ENCODE results near the gene PLPP2. TPM values are rescaled to one million over a fixed set of nuclear protein-coding genes. Genes with fewer than 3 reads are reported as not detected.

The PLPP2 gene
- total RNA-seq, 1 donor from 2014 or later, result 5.7 TPM

- H3K36me3 ChIP-seq, result no peaks in the 10 kb centered on the region
- no peaks in the 10 kb centered on the region for H3K9me3 ChIP-seq
- intact Hi-C loops (cut with DNase I), result no loop called here
- no peaks in the 10 kb centered on the region for H3K4me1 ChIP-seq
- DNase-seq, result no peak
- no peaks in the 10 kb centered on the region for H3K27me3 ChIP-seq
- TF ChIP-seq CTCF (IDR thresholded peaks at IDR 0.05), result no peak
- H3K27ac ChIP-seq, result no peak overlapping the region
- no peak overlapping the region for H3K4me3 ChIP-seq
- no peak for ATAC-seq
These were observed 45.7 kb downstream of the PLPP2 start for GRCh38 chr19:245457-245856.

Other genes starting within 250 kb of the PLPP2 start
- gene OR4F17, start 184.3 kb downstream of the PLPP2 start, total RNA-seq, result not detected
- 43.1 TPM for gene MIER2, start 53.4 kb upstream of the PLPP2 start, total RNA-seq
- 2.6 TPM for gene C2CD4C, start 117.7 kb upstream of the PLPP2 start, total RNA-seq
- gene SHC2, start 169.6 kb upstream of the PLPP2 start, total RNA-seq, result 37.8 TPM
- 1.2 TPM for gene MADCAM1, start 205.1 kb upstream of the PLPP2 start, total RNA-seq
- gene TPGS1, start 216.1 kb upstream of the PLPP2 start, total RNA-seq, result 19.9 TPM
- gene CDC34, start 240.4 kb upstream of the PLPP2 start, total RNA-seq, result 40.9 TPM

All from upper lobe of right lung (tissue), 1 donor.